ACC112 (cell line): ENCODE measurements around the gene RNU7-1.
A peak's percentile ranks its signal among the peaks of the same experiment; 100 is the strongest.

ENCODE experiments used
- H2AFZ ChIP-seq: fragments of 200-600 bp; sonication (generic); one replicate; pipeline ENCODE4 v1.6.0; 2017; ENCODE audit warnings: antibody characterized with exemption, low read length; ENCODE audit not compliant: unreplicated experiment
- H3K27ac ChIP-seq: fragments of 200-600 bp; sonication (generic); 2 replicates; pipeline ENCODE4 v1.5.1; 2014; ENCODE audit warnings: low read depth, mild to moderate bottlenecking, antibody characterized with exemption, low read length, moderate library complexity
- H3K27me3 ChIP-seq: fragments of 200-600 bp; sonication (generic); 2 replicates; pipeline ENCODE4 v1.6.1; 2014; ENCODE audit warnings: mild to moderate bottlenecking, antibody characterized with exemption, low read length, moderate library complexity, mixed read lengths; ENCODE audit not compliant: insufficient read depth
- H3K36me3 ChIP-seq: fragments of 200-600 bp; sonication (generic); 2 replicates; pipeline ENCODE4 v1.6.1; 2016; ENCODE audit warnings: mild to moderate bottlenecking, antibody characterized with exemption, low read length, moderate library complexity, mixed read lengths; ENCODE audit not compliant: insufficient read depth
- H3K4me1 ChIP-seq: fragments of 200-600 bp; sonication (generic); one replicate; pipeline ENCODE4 v1.6.1; 2016; ENCODE audit warnings: low read length, mixed read lengths; ENCODE audit not compliant: insufficient read depth, unreplicated experiment, control insufficient read depth
- H3K4me3 ChIP-seq: fragments of 200-600 bp; sonication (generic); 2 replicates; pipeline ENCODE4 v1.5.1; 2014; ENCODE audit warnings: mild to moderate bottlenecking, low read depth, low read length
- H3K79me2 ChIP-seq: fragments of 200-600 bp; sonication (generic); one replicate; pipeline ENCODE4 v1.6.0; 2016; ENCODE audit warnings: low read length; ENCODE audit not compliant: control insufficient read depth, unreplicated experiment, insufficient read depth

Gene RNU7-1

DNA sequence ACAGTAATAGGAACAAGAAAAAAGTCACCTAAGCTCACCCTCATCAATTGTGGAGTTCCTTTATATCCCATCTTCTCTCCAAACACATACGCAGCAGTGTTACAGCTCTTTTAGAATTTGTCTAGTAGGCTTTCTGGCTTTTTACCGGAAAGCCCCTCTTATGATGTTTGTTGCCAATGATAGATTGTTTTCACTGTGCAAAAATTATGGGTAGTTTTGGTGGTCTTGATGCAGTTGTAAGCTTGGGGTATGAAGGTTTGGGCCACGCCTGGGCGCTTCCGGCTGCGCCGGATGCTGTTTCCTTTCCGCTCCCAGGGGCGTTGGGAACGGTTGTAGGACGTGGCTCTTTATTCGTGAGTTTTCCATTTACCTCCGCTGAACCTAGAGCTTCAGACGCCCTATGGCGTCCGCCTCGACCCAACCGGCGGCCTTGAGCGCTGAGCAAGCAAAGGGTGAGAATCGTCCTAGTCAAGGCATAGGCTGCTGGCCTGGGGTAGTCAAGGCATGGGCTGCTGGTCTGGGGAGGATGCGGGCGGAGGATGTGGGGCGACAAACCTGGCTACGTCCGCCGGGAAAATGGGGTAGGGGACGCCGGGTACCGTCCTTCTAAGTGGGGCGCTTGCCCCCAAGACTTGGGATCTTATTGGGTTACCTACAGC is at the start of gene RNU7-1, which contains the start of gene C12orf57:
Gene RNU7-1 (plus strand): TSS at position 95 of the 659 bp plus-strand sequence.
Gene C12orf57 (plus strand): TSS at position 301 of the 659 bp plus-strand sequence. CDS start 100 bp downstream, at position 401.
- peak within 1 kb of the TSS; percentile 26 for H2AFZ ChIP-seq

DNA sequence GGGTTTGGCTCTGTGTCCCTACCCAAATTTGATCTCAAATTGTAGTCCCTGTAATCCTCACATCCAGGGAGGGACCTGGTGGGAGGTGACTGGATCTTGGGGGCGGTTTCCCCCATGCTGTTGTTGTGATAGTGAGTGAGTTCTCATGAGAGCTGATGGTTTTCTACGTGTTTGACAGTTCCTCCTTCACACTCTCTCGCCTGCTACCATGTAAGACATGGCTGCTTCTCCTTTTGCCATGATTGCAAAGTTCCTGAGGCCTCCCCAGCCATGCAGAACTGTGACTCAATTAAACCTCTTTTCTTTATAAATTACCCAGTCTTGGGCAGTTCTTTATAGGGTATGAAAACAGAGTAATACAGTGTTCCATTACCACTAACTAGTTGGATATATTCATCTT is 49.3 kb upstream of the RNU7-1 start:
- Histone ChIP-seq H3K4me3 (no peak overlapping the region), H3K36me3 (no peaks in the 10 kb centered on the region), H2AFZ (no peak overlapping the region), H3K4me1 (peaks cover 12% of the 10 kb centered on the region), H3K79me2 (no peaks in the 10 kb centered on the region), H3K27ac (no peak overlapping the region), H3K27me3 (no peaks in the 10 kb centered on the region)

More for the DNA sequence above, at the start of gene RNU7-1, which contains the start of gene C12orf57:
- Histone ChIP-seq H3K79me2 (peaks cover 3% of the 10 kb centered on the region), H3K36me3 (no peaks in the 10 kb centered on the region), H3K4me3 (peak within 1 kb of the TSS; percentile 83), H3K4me1 (peaks cover 15% of the 10 kb centered on the region), H3K27me3 (no peaks in the 10 kb centered on the region), H3K27ac (peak within 1 kb of the TSS; percentile 92)

DNA sequence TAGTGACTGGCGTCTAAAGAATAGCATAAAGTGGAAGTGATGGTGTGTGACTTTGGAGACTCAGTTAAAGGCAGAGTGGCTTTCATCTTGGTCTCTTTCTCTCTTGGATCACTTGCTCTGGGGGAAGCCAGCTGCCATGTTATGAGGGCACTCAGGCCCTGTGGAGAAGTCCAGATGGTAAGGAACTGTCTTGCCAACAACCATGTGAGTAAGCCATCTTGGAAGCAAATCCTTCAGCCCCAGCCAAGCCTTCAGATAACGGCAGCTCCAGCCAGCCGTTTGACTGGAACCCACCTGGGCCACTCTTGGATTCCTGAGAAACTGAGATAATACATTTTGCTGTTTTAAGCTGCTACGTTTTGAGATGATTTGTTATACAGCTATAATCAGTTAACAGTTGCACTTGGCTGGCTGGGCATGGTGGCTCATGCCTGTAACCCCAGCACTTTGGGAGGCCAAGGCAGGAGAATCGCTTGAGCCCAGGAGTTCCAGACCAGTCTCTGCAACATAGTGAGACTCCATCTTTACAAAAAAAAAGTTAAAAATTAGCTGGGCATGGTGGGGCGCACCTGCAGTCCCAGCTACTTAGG is 46.7 kb upstream of the RNU7-1 start:
- no peaks in the 10 kb centered on the region for H3K4me1 ChIP-seq
- H3K4me3 ChIP-seq, result no peak overlapping the region
- H2AFZ ChIP-seq, result no peak overlapping the region
- no peaks in the 10 kb centered on the region for H3K27me3 ChIP-seq
- H3K27ac ChIP-seq, result no peak overlapping the region
- H3K79me2 ChIP-seq, result no peaks in the 10 kb centered on the region
- no peaks in the 10 kb centered on the region for H3K36me3 ChIP-seq

DNA sequence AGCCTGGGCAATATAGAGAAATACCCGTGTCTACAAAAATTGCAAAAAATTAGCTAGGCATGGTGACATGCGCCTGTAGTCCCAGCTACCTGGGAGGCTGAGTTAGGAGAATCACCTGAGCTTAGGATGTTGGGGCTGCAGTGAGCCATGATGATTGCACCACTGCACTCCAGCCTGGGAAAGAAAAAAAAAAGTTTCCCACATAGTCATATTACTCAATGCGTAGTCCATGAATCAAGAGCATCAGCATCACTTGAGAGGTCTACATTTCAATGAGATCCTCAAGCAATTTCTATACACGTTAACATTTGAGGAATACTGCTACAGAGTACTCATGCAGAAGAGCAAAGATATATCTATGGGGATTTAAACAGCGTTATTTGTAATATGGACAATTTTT is 44.2 kb upstream of the RNU7-1 start:
- no peak overlapping the region for H3K27ac ChIP-seq

DNA sequence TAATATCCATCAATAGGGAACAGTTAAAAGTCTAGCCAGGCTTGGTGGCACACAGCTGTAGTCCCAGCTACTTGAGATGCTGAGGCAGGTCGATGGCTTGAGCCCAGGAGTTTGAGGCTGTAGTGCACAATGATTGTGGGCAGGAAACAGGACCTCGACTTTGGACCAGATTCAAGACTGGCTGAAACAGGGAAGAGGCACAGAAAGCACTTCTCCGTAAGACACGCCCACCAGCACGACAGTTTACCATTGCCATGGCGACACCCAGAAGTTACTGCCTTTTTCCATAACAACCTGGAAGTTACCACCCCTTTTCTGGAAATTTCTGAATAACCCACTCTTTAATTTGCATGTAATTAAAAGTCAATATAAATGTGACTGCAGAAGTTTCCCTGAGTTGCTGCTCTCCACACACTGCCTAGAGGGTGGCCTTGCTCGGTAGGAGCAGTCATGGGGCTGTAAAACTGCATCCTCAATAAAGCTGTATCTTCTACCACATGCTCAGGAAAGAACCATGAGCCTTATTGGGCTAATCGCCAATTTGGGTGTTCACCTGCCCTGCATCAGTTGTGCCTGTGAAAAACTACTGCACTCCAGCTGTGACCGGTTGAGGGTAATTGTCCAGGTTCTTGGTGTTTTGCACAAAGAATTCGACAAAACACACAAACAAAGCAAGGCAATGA is 43.6 kb upstream of the RNU7-1 start:
- Histone ChIP-seq H3K27me3 (no peaks in the 10 kb centered on the region), H3K4me1 (peaks cover 4% of the 10 kb centered on the region), H3K79me2 (no peaks in the 10 kb centered on the region), H3K4me3 (no peak overlapping the region), H3K36me3 (no peaks in the 10 kb centered on the region), H2AFZ (no peak overlapping the region), H3K27ac (no peak overlapping the region)

More for the DNA sequence above, 44.2 kb upstream of the RNU7-1 start:
- Histone ChIP-seq H3K4me3 (no peak overlapping the region), H3K36me3 (no peaks in the 10 kb centered on the region), H3K27me3 (no peaks in the 10 kb centered on the region), H2AFZ (no peak overlapping the region), H3K4me1 (peaks cover 4% of the 10 kb centered on the region), H3K79me2 (no peaks in the 10 kb centered on the region)

DNA sequence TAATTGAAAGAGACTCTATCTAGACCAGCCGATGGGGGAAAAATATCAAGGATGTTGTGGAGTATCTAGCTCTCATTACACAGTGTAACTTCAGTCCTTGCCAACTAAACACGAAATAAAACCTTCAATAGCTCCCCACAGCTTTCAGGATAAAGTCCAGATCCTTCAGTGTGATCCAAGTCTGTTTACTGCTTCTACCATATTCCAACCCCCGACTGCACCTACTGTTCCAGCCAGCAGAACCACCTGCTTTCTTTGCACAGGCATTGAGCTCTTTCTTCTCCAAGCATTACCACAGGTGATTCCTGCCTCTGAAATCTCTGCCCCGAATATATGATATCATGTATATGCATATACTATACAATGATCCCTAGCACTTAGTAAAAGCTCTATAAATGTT is 41.2 kb upstream of the RNU7-1 start:
- H3K4me3 ChIP-seq, result no peak overlapping the region
- H3K27me3 ChIP-seq, result no peaks in the 10 kb centered on the region
- no peak overlapping the region for H2AFZ ChIP-seq
- no peaks in the 10 kb centered on the region for H3K79me2 ChIP-seq
- H3K36me3 ChIP-seq, result peaks cover 6% of the 10 kb centered on the region; the same call in 1 of the 2 replicates
- H3K27ac ChIP-seq, result no peak overlapping the region
- H3K4me1 ChIP-seq, result peaks cover 12% of the 10 kb centered on the region

DNA sequence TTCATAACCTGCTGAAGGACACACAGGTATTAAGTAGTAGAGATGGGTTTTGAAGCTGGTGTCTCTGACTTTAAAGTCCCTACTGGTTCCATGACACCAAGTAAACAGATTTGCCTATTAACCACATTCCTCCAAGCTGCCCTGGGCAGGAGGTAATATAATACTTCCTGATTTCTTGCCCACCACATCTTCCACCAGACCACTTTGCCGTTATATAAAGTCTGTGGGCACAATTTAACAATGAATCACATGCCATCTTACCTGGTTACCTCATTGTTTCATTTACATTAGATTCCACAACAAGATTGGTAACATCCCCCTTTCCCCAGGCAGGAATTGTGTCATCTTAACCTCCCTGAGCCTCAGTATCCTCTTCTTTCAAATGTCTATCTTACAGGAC is 39.9 kb upstream of the RNU7-1 start:
- Histone ChIP-seq H3K27ac (no peak overlapping the region), H2AFZ (peak overlapping the region; percentile 88), H3K79me2 (no peaks in the 10 kb centered on the region), H3K27me3 (no peaks in the 10 kb centered on the region), H3K4me3 (no peak overlapping the region), H3K36me3 (peaks cover 6% of the 10 kb centered on the region; the same call in 1 of the 2 replicates), H3K4me1 (peaks cover 12% of the 10 kb centered on the region)

DNA sequence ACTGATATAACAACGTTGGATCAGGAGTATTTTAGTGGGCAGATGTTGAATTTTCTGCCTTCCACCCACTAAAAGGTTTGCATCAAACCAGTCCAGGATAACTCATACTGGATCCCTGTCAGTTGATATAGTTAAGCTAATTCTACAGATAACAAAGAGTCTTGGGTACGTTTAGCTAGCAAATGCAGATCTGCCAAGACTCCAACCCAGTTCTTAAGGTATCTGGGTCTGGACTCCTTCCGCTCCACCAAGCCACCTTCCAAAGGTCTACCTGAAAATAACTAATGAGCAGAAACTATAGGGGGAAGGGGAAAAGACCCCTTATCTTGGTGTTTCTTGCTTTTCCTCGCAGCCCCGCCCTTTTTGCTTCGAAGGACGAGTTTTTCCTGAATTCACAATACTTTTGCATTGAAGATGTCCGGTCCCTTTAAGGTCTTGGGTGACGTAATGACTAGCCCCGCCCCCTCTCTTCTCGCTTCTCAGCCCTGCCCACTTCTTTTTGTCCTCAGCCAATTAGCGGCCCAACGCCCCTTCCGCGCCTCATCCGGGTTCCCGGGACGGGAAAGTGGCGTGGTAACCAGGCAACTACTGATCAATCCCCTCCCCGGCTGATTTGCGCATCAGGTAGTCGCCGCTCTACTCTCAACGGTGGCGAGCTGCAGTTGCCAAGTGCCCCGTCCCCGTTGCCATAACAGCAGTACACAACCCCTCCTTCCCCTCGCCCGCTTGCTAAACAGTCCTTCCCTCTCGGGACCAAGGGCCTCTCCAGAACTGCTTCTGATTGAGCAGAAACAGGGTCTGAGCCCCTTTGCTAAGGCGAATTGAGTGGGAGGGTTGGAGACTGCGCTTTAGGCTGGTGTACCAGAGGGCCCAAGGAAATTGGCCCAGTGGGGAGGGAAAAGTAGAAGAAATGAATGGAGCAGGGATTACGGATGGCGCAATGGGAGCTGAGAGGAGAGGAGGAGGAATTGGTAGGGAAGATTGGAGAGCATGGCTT is 39.0 kb upstream of the RNU7-1 start, which contains the start of gene LRRC23:
Gene LRRC23 (plus strand): TSS at position 543 of the 997 bp plus-strand sequence. CDS start 812 bp downstream, outside the sequence.
- peaks cover 12% of the 10 kb centered on the region for H3K4me1 ChIP-seq
- H2AFZ ChIP-seq, result peak within 1 kb of the TSS; percentile 94
- H3K27ac ChIP-seq, result peak within 1 kb of the TSS; percentile 56

DNA sequence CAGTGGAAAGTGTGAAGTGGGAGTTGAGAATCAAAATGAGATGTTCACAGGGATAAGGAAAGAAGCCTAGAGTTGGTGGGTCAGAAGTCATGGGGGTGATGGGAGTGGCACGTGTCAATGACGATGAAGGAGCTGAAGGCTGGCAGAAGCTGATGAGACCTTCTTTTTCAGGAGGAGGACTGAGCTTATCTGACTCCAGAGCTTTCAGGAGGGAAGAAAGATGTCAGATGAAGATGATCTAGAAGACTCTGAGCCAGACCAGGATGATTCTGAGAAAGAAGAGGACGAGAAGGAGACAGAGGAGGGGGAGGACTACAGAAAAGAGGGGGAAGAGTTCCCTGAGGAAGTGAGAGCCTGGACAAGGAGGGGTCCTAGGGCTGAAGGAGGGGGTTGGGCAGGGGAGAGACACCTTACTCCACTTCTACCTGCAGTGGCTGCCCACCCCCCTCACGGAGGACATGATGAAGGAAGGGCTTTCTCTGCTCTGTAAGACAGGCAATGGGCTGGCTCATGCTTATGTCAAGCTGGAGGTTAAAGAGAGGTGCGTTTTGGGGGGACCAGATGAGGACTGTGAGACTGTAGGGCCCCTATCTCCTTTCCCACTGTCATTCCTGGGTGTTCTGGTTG is 38.1 kb upstream of the RNU7-1 start:
- peaks cover 6% of the 10 kb centered on the region; the same call in 1 of the 2 replicates for H3K36me3 ChIP-seq
- H2AFZ ChIP-seq, result no peak overlapping the region
- H3K4me1 ChIP-seq, result peaks cover 12% of the 10 kb centered on the region
- H3K27ac ChIP-seq, result peak overlapping the region; percentile 56; the same call in 1 of the 2 replicates
- no peaks in the 10 kb centered on the region for H3K79me2 ChIP-seq
- H3K4me3 ChIP-seq, result peak overlapping the region; percentile 81
- no peaks in the 10 kb centered on the region for H3K27me3 ChIP-seq

More for the DNA sequence above, 39.0 kb upstream of the RNU7-1 start, which contains the start of gene LRRC23:
- Histone ChIP-seq H3K27me3 (no peaks in the 10 kb centered on the region), H3K36me3 (peaks cover 6% of the 10 kb centered on the region; the same call in 1 of the 2 replicates), H3K79me2 (no peaks in the 10 kb centered on the region), H3K4me3 (peak within 1 kb of the TSS; percentile 81)
